C4-2B (cell line): ENCODE data around the gene UGCG.
"Not testable (repeated sequence)": the region's sequence is repeated elsewhere in the genome, so short reads cannot be mapped to it uniquely, and the experiment has no call there.

Experiments used
- H3K27ac ChIP-seq: fragments of 450-650 bp; 2 replicates; pipeline ENCODE4 v1.5.1; 2017
- ZFX ChIP-seq: fragments of 450-650 bp; IDR thresholded peaks from 2 replicates; pipeline ENCODE4 v1.6.1; 2017
- TF ChIP-seq, protein P1 (sequence below): fragments of 450-650 bp; conservative IDR thresholded peaks from 2 replicates; pipeline ENCODE4 v1.5.1; 2017; ENCODE audit warnings: mild to moderate bottlenecking

UGCG gene

GRCh38 chr9:111874500-111874899 lies 22.1 kb upstream of the UGCG start:
- TF ChIP-seq, protein P1, sequence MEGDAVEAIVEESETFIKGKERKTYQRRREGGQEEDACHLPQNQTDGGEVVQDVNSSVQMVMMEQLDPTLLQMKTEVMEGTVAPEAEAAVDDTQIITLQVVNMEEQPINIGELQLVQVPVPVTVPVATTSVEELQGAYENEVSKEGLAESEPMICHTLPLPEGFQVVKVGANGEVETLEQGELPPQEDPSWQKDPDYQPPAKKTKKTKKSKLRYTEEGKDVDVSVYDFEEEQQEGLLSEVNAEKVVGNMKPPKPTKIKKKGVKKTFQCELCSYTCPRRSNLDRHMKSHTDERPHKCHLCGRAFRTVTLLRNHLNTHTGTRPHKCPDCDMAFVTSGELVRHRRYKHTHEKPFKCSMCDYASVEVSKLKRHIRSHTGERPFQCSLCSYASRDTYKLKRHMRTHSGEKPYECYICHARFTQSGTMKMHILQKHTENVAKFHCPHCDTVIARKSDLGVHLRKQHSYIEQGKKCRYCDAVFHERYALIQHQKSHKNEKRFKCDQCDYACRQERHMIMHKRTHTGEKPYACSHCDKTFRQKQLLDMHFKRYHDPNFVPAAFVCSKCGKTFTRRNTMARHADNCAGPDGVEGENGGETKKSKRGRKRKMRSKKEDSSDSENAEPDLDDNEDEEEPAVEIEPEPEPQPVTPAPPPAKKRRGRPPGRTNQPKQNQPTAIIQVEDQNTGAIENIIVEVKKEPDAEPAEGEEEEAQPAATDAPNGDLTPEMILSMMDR, result no peak
- no peak overlapping the region for H3K27ac ChIP-seq

GRCh38 chr9:111875291-111875690 lies 21.3 kb upstream of the UGCG start:
- not testable (repeated sequence) for H3K27ac ChIP-seq

GRCh38 chr9:111875691-111876090 lies 20.9 kb upstream of the UGCG start:
- H3K27ac ChIP-seq, result not testable (repeated sequence)

- TF ChIP-seq ZFX, result no peak
- TF ChIP-seq, protein P1, result no peak
- no peak overlapping the region for H3K27ac ChIP-seq
These were observed 20.4 kb upstream of the UGCG start for GRCh38 chr9:111876179-111876578.

DNA sequence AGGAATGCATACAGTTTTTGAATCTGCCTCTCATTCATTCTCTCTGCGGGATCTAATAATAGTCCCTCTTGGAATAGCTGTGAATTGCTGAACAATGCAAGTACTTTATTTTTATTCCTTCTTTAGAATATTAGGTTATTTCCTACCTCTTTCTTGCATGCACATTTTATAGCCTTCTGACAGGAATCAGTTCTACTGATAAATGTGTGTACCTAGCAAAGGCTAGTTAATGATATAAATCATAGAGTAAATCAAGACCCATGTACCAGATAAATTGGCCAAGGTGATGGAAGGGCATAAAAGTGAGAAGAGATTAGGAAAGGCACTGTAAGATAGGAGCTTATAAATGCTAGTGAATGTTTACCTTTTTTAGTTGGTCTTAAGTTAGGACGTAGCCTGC lies 19.2 kb upstream of the UGCG start:
- TF ChIP-seq ZFX, result no peak
- TF ChIP-seq, protein P1, result no peak
- H3K27ac ChIP-seq, result no peak overlapping the region

GRCh38 chr9:111878946-111879345 lies 17.7 kb upstream of the UGCG start:
- TF ChIP-seq, protein P1, result no peak
- TF ChIP-seq ZFX, result no peak
- no peak overlapping the region for H3K27ac ChIP-seq

- TF ChIP-seq ZFX, result no peak
- TF ChIP-seq, protein P1, result no peak
- no peak overlapping the region for H3K27ac ChIP-seq
These were observed 9.5 kb upstream of the UGCG start for GRCh38 chr9:111886983-111887718.

DNA sequence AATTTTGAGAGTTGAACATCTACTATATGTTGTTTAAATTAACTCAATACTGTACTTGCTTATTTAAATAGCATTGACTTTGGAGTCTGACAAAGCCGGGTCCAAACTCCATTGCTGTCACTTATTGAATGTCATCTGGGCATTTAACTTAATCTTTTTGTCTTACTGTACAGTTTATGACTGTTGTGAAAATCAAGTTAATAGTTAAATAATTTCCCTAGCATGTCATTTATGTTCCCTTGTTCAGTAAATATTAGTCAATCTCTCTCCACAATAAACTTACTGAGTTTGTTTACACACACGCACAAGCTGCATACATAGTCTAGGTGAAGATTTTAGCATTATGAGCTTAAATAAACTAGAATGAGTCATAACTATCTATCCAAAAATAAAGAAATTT lies 6.3 kb upstream of the UGCG start:
- TF ChIP-seq, protein P1, result no peak
- TF ChIP-seq ZFX, result no peak
- H3K27ac ChIP-seq, result peak overlapping the region; percentile 60; the same call in 1 of the 2 replicates

DNA sequence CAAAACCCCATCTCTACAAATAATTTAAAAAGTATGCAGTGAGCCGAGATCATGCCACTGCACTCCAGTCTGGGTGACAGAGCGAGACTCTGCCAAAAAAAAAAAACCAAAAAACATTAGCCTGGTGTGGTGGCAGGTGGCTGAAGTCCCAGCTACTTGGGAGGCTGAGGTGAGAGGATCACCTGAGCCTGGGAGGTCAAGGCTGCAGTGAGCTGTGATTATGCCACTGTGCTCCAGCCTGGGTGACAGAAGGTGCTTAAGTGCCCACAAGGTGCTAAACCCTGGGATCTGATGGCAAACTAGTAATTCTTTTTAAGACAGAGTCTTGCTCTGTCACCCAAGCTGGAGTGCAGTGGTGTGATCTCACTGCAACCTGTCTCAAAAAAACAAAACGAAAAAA lies 5.7 kb upstream of the UGCG start:
- H3K27ac ChIP-seq, result peak overlapping the region; percentile 60
